Right ventricle myocardium superior (tissue), 1 donor: ENCODE data around the gene CD22. TPM values are rescaled to one million over a fixed set of nuclear protein-coding genes. Genes with fewer than 3 reads are reported as not detected.

Experiments
- ATAC-seq: fragments of 200-7000 bp; cut with Tn5 transposase; one replicate; pipeline ENCODE4 v1.9.1; 2020; ENCODE audit warnings: mild to moderate bottlenecking; ENCODE audit not compliant: poor library complexity
- DNase-seq: peaks from one replicate; pipeline ENCODE4 v3.0.0-alpha.2; 2020
- intact Hi-C: fragments of 100-400 bp; cut with DNase I; formaldehyde crosslinking; loops from one replicate; pipeline ENCODE4 v1.11.2; 2022
- microRNA-seq: library from miRNA; unstranded; fragments of <30 nt; microRNA quantifications from one replicate; pipeline ENCODE4 v1.2.0, GENCODE V29; 2020
- total RNA-seq: library from RNA; stranded (reverse); fragmentation: NEBNext Ultra II Directional; extraction: Animal tissue kit (Norgen Biotek cat#: 25700); gene quantifications from one replicate; pipeline ENCODE4 v1.2.1, GENCODE V29; 2021
- donor health status: DM: no; HTN: yes; CAD: no; lungs with severe emphysema.

The CD22 gene
- total RNA-seq, 1 donor from 2014 or later, result 0.56 TPM

DNA sequence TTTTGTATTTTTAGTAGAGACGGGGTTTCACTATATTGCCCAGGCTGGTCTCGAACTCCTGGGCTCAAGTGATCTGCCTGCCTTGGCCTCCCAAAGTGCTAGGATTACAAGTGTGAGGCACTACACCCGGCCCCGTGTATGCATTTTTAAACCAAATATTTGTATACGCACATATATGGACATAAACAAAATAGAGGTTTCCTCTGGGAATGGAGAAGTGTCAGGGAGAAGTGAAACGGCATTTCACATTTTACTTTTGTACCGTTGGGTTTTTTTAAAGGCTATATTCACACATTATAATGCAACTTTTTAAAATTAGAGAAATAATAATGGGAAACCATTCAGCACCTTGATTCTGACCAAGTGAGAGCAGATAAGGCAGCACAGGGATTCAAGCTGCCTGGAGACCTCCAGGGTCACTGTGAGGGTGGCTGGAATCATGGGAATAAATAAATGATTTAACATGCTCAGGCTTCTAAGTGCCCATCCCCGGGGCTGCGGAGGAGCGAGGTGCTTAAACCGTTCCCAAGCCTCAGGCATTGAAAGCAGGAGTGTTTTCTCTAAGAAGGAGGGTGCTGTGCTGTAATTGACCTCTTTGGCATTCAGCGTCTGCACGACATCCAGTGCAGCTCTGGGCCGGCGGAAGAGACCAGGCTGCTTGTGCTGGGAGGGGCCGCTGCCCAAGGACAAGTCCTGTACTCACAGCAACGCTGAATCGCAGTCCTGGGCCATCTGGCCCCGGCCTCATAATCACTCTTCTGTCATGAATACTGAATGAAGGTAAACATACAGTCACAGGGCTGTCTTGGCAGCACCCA is 66.6 kb downstream of the CD22 start:
- peak; percentile 42 for DNase-seq
- intact Hi-C loops, result no loop called here
- ATAC-seq, result peak; percentile 60

DNA sequence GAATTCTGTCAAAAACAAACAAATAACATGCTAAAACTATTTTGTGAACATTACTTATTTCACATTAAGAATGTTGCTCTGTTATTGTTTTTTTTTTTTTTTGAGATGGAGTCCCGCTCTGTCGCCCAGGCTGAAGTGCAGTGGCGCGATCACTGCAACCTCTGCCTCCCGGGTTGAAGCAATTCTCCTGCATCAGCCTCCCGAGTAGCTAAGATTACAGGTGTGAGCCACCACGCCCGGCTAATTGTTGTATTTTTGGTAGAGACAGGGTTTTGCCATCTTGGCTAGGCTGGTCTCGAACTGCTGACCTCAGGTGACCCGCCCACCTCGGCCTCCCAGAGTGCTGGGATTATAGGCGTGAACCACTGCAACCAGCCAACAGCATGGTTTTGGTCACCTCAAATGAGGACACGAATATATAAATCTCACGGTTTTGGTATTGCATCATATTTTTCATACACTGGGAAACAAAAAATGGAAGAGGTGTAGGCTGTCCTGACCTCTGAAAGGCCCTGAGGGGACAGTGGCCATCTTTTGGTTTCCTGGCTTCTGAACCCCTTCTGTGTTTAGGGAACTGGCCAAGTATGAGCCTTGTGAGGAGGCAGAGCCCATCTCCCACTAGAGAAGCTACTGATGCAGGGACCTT is 67.4 kb downstream of the CD22 start:
- DNase-seq (no peak), ATAC-seq (no peak)
- intact Hi-C loops, result no loop called here

Small RNA genes within 50 kb of the gene (microRNA-seq; reads per million reads assigned to microRNA genes)
- gene MIR5196, result not detected

Other genes with a start within 250 kb of the CD22 start
- gene FXYD3, start 213.4 kb upstream of the CD22 start, total RNA-seq, result 1.3 TPM
- 8.1 TPM for gene LGI4, start 194.1 kb upstream of the CD22 start, total RNA-seq
- gene FXYD1, start 190.4 kb upstream of the CD22 start, total RNA-seq, result 580 TPM
- gene FXYD7, start 185.9 kb upstream of the CD22 start, total RNA-seq, result not detected
- gene FXYD5, start 174.5 kb upstream of the CD22 start, total RNA-seq, result 20.9 TPM
- gene FAM187B, start 100.4 kb upstream of the CD22 start, total RNA-seq, result not detected
- gene LSR, start 80.2 kb upstream of the CD22 start, total RNA-seq, result 4.5 TPM
- 141 TPM for gene USF2, start 60.2 kb upstream of the CD22 start, total RNA-seq
- gene HAMP, start 46.7 kb upstream of the CD22 start, total RNA-seq, result not detected
- gene MAG, start 37.0 kb upstream of the CD22 start, total RNA-seq, result not detected
- gene FFAR1, start 18.7 kb downstream of the CD22 start, total RNA-seq, result not detected
- gene FFAR3, start 29.3 kb downstream of the CD22 start, total RNA-seq, result not detected
- not detected for gene GPR42, start 41.9 kb downstream of the CD22 start, total RNA-seq
- gene FFAR2, start 119.1 kb downstream of the CD22 start, total RNA-seq, result 0.11 TPM
- gene KRTDAP, start 161.3 kb downstream of the CD22 start, total RNA-seq, result not detected
- 3.6 TPM for gene DMKN, start 184.5 kb downstream of the CD22 start, total RNA-seq
- not detected for gene SBSN, start 199.1 kb downstream of the CD22 start, total RNA-seq
- gene GAPDHS, start 204.3 kb downstream of the CD22 start, total RNA-seq, result not detected
- 75.7 TPM for gene TMEM147, start 216.4 kb downstream of the CD22 start, total RNA-seq
- gene ATP4A, start 234.5 kb downstream of the CD22 start, total RNA-seq, result not detected